ENCODE results near the gene CCM2.
"Not testable (repeated sequence)": the region's sequence is repeated elsewhere in the genome, so short reads cannot be mapped to it uniquely, and the experiment has no call there.

Gene CCM2

DNA sequence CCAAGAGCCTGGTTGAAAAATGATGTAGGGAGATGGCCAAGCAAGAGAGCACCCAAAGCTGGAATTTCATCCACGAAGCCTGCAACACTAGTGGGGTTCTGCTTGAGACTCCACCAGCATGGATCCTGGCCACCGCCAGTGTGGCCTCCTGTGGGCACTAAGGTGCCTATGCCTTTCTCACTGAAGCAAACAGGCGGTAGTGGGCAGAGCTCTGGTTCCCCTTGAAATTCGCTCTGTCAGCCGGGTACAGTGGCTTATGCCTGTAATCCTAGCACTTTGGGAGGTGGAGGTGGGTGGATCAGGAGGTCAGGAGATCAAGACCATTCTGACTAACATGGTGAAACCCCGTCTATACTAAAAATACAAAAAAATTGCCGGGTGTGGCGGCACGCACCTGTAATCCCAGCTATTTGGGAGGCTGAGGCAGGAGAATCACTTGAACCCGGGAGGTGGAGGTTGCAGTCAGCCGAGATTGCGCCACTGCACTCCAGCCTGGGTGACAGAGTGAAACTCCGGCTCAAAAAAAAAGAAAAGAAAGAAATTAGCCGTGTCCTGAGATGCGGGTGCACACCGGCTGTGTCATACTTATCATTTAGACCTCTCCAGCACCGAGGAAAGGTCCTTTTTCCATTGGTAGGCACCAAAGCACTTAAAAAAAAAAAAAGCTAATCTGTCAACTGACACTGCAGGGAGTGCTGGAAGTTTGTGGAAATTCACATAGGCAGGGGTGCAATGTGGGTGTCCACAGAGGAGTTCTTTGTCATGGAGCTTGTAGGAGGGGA lies 28.3 kb downstream of the CCM2 start:
- no peak for FAIRE-seq
- DNase-seq (ENCODE audit: insufficient read length, low spot score) = no peak

DNA sequence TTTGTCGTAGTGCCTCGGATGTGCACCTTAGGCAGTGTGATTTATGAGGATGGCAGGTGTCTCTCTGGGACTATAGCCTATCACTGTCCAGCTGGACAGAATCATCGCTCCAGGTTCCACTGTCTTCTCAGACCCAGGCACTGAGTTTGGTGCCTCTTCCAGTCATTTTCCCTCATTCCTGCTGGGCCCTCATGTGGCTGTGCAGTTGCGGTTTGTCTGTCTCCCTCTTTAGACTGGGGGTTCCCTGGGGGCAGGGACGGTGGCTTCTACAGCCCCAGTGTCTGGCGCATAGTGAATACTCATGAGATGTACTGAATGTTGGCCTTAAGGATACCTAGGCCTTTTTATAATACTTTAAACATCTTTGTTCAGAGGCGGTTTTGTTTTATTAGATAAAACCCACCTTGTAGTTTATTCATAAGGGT lies 28.9 kb downstream of the CCM2 start:
- FAIRE-seq (no peak), DNase-seq (ENCODE audit: insufficient read length, low spot score) (no peak)

DNA sequence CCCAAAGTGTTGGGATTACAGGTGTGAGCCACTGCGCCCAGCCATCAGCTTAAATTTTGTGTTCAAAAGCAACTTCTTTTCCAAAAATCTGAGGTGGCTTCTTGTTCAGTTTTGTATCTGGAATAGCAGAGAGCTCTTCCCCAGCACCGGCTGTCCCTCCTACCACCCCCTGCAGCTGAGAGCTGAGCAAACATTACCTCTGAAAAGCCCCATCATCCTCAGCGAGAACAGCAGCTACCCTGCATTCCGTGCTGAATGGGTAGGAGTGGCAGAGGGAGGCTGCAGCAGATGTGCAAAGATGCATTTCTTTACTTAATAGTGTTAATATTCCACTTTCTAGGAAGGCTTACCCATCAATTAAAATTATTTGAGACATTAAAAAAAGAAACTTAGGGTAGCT lies 31.8 kb downstream of the CCM2 start:
- FAIRE-seq (no peak), DNase-seq (ENCODE audit: insufficient read length, low spot score) (no peak)

DNA sequence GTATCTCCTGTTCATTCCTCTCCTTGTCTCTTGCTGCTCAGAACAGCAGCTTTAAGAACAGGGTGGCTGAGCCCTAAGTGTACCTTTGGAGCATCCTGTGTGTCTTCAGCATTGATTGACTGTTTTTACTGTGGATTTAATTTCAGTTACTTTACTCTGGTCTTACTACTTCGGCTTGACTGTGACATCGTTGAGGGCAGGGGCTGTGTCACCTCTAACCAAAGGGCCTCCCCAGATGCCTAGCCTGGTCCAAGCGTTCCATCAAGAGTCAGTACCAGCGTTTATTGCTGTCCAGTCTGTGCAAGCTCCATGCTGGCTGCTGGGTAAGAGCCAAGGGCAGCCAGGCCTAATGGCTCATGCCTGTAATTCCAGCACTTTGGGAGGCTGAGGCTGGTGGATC lies 32.4 kb downstream of the CCM2 start:
- no peak for DNase-seq (ENCODE audit: insufficient read length, low spot score)
- FAIRE-seq = no peak

DNA sequence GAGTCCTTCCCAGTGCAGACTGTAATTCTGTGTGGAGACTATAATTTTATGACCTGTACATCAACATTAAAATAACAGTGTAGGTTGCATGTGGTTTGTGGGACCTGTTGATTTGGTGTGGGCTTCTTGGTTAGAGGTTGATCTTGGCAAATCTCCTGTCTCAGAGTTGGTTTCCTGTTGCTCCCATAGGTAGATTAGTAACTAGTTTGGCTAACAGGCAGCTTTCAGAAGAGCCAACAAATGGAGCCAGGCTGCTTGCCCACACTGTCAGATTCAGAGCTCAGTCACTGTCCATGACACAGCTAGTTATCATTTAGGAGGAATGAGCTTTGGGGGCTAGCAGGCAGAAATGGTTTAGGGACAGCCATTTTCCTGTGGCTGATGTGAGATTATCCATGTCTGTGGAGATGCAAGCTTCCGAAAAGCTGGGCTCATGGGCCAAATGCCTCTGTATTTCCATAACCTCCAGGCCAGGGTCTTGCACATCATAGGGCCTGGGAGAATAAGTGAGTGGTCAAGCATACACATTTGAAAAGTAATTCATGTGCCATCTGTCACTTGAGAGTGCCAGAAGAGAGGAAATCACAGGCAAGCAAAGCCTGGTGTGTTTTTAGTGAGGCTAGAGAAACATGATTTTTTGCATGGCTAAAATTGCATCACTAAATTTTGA lies 33.4 kb downstream of the CCM2 start:
- no peak for DNase-seq (ENCODE audit: insufficient read length, low spot score)
- no peak for FAIRE-seq

DNA sequence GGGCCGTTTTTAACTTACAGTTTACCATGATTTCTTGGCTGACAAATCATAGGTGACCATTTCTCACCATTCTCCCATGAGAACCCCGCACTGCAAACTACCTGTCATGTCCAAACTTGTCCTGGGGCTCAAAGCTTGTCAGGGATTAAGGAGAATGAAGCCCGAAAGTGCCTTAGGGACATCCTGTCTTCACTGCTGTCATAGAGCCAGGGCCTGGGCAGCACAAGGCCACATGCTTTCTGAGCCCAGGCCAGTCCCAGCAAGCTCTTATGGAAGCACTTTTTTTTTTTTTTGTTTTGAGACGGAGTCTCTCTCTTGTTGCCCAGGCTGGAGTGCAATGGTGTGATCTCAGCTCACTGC lies 33.9 kb downstream of the CCM2 start:
- FAIRE-seq (no peak), DNase-seq (ENCODE audit: insufficient read length, low spot score) (peak; percentile 42)

DNA sequence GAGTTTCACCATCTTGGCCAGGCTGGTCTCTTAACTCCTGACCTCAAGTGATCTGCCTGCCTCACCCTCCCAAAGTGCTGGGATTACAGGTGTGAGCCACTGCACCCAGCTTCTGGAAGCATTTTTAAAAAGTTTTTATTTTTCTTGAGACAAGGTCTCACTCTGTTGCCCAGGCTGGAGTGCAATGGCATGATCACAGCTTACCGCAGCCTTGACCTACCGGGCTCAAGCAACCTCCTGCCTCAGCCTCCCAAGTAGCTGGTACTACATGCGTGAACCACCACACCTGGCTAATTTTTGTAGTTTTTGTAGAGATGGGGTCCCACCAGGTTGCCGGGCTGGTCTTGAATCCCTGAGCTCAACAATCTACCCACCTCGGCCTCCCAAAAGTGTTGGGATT lies 34.7 kb downstream of the CCM2 start:
- not testable (repeated sequence) for DNase-seq (ENCODE audit: insufficient read length, low spot score); FAIRE-seq

DNA sequence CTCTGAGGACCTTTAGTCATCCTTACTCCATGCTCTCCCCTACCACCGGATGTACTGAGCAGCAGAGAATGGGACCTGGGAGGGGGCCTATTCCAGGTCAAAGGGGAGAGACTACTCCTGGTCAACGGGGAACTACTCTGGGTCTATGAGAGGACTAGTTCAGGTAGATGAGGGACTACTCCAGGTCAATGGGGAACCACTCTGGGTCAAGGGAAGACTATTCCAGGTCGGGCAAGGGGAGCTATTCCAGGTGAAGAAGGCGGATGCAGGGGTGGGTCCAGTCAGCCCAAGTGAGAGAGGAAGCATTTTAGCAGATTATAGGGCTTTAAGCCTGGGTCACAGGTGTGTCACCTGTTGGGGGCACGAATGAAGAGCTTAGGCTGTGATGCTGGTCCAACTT lies 35.4 kb downstream of the CCM2 start:
- DNase-seq (ENCODE audit: insufficient read length, low spot score) (no peak), FAIRE-seq (no peak)

DNA sequence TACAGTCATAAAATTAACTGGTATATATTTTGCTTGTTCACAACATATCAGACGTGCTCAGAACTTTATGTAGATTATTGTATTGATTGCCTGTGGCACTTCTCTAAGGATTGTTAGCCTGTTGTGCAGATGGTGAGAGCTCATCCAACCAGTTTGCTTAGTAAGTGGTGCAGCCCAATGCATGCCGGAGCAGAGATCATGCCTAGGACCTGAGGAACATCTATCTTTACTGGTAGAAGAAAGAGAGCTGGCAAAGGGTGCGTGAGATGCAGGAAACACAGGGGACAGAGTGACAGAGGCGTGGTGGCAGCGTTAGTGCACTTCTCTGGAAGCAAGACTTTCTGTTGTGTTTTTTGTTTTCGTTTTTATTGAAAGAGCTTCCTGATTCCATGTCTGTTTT lies 35.9 kb downstream of the CCM2 start:
- no peak for FAIRE-seq
- DNase-seq (ENCODE audit: insufficient read length, low spot score) = no peak

DNA sequence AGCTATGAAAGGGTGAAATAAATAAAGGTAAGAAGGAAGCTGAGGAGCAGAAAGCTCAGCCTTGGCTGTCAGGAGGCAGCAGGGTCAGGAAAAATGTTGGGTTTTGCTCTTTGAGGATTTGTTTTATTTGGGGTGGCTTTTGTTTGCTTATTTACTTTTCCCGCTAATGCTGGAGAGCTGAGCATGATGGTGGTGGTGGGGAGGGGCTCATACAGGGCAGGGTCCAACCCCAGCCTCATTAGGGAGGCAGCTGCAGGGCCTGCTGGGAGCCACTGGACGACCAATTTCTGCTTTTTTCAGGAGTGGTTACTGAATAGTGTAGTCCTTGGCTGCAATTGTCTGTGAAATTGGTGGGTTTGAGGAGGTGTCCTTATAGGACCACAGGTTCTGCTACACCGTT lies 36.3 kb downstream of the CCM2 start:
- DNase-seq (ENCODE audit: insufficient read length, low spot score) (no peak), FAIRE-seq (no peak)

DNA sequence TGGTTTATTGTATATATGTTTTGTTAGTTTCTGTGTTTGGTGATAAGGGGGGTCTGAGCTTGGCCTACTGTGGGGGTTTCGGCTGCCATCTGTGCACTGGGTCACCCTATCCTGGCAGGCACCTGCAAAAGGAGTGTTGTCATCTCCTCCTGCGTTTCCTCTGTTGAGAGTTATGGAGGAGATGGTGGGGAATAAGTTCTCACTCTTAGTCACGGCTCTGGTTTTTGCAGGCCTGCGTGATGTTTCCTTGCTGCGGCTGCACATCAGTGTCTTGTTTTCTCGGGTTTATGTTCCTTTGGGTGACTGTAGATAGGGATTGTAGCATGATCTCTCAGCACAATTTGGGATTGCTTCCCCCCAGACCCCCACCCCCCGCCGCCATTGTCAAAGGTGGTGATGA lies 36.8 kb downstream of the CCM2 start:
- DNase-seq (ENCODE audit: insufficient read length, low spot score) (no peak), FAIRE-seq (no peak)

DNA sequence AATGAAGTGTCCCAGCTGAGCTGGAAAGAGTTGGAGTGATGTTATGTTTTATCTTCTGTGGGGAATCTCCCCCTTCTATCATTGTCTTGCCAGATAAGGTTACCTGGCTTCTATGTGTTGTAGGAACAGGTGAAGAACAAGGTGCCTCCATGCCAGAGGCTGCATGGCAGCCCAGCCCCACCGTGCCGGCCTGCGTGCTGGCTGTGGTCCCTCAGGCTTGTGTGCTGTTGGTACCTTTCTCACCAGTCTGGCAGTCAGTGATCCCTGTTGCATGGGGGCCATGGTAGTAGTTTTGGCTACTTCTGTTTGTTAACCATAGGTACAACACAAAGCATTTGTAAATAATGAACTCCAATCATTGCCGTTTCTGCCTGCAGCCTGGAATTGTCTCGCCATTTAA lies 37.9 kb downstream of the CCM2 start:
- no peak for FAIRE-seq
- no peak for DNase-seq (ENCODE audit: insufficient read length, low spot score)

DNA sequence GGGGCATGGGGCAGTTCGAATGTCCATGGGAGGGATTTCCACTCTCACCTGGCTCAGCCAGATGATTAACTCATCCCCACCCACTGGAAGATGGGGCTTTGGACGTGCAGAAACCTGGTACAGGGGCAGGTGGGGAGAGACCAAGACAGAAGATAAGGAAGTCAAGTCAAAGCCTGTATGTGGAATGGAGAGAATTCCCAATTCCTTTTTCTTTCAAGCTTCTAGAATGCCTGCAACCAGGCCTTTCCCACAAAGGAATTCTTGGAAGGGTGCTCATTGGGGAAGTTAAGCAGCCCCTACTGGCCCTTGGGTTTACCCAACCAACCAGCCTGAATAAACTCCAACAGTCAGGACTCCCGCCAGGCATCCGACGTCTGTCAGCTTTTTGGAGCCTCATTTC lies 39.1 kb downstream of the CCM2 start:
- DNase-seq (ENCODE audit: insufficient read length, low spot score) (no peak), FAIRE-seq (no peak)

DNA sequence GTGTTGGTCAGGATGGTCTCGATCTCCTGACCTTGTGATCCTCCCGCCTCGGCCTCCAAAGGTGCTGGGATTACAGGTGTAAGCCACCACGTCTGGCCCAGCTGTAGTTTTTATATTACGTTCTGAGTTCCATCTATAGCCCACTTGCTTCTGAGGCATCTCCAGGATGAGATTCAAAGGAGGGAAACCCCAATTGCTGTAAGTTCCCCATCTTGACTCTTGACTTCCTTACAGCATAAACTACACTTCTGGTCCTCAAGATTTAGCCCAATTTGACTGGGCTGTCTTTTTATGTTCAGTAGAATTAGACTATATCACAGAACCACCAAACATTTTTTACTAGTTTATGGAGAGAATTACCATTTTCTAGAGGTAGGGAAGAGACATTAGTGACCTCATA lies 44.3 kb downstream of the CCM2 start:
- no peak for DNase-seq (ENCODE audit: insufficient read length, low spot score)
- no peak for FAIRE-seq

DNA sequence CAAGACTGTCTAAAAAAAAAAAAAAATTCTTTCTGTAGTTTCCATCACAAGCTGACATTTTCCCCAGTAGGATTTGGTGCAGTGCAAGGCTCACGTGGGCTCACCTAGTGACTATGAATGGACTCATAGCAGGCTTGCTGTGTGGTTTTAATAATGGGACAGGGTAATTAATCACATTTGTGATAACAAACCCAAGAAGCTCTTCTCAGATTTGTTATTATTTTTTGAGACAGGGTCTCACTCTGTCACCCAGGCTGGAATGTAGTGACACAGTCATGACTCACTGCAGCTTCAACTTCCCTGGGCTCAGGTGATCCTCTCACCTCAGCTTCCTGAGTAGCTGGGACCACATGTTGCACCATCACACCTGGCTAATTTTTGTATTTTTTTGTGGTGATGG lies 48.7 kb downstream of the CCM2 start:
- DNase-seq (ENCODE audit: insufficient read length, low spot score) (no peak), FAIRE-seq (no peak)

DNA sequence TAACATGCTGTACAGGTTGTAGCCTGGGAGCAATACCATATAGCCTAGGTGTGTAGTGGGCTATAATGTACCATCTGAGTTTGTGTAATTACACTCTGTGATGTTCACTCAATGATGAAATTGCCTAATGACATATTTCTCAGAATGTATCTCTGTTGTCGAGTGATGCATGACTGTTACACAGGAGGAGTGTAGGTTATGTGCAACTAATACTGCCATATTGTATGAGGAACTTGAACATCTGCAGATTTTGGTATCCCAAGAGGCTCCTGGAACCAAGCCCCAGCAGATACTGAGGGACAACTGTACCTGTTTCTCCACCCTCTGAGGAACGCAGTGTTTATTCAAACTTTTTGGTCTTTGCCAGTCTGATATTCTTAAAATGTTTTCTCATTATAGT lies 50.2 kb downstream of the CCM2 start:
- DNase-seq (ENCODE audit: insufficient read length, low spot score) (no peak), FAIRE-seq (no peak)

DNA sequence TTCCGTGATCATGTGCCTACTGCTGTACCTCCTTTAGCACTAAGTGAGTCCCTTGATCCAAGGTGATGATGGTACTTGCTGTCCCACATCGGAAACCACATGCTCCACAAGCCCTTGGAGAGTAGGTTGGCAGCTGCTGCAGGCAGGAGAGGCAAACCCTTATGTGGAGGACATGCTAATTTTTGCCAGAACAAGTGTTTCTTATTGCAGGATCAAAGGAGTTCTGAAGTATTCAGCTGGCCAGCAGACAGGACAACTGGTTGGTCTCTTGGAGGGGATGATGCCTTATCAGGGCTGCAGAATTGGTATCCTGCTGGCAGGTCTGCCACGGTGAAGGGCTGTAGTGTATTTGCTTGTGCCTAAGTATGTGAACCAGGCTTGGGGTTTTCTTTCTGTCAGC lies 52.0 kb downstream of the CCM2 start:
- no peak for DNase-seq (ENCODE audit: insufficient read length, low spot score)

DNA sequence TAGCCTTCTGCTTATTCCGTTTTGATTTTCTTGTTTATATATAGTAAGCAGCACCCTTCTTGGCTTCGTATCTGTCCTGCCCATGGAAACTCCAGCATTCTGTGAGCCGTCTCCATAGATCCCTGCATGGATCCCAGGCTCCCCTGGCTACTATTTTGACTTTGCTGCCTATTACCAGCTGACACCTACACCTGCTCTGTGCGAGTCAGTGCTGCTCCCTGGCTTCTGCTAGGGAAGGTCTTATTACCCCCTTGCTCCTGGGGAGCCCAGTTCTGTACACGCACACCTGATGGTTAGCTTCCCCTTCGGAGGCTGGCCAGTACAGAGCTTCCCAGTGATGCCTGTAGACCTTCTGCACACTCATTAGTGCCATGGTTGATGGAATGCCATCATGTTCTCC lies 53.4 kb downstream of the CCM2 start:
- FAIRE-seq (no peak), DNase-seq (ENCODE audit: insufficient read length, low spot score) (no peak)

More for the DNA sequence above, 52.0 kb downstream of the CCM2 start:
- no peak for FAIRE-seq

DNA sequence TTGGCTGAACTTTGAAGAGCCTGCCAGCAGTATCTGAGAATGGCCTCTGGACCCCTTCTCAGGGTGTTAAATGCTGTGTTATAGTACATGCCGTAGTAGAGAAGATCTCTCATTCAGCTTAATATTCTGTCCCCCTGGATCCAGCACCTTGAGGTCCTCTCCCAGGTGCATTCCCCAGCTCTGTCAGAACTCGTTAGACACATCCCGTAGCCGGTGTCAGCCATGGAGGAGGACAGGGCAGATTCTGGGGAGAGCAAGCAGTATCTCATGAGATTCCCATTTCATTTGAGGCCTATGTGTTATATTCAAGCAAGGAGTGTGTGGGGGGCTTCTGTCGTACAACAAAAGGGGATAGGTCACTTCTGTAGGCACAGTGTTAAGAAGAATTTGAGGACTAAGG lies 53.9 kb downstream of the CCM2 start:
- no peak for DNase-seq (ENCODE audit: insufficient read length, low spot score)
- FAIRE-seq = no peak

DNA sequence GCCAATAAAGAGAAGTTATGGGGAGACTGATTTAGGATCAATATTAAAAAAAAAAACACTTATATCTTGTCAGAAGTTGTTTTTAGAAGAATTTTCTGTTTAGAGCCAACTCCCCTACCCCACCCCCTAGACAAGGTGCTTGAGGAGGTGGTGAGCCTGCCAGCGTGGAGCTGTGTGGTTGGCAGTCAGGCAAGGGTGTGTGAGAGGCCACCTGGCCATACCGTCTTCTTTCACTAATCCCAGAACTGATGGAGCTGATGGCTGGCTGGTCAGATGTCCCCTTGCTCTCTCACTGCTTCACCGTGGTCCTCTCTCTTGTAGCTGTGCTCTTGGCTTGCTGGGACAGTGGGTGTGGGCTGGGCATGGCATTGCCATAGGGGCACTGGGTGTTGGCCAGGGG lies 54.4 kb downstream of the CCM2 start:
- no peak for DNase-seq (ENCODE audit: insufficient read length, low spot score)
- no peak for FAIRE-seq

DNA sequence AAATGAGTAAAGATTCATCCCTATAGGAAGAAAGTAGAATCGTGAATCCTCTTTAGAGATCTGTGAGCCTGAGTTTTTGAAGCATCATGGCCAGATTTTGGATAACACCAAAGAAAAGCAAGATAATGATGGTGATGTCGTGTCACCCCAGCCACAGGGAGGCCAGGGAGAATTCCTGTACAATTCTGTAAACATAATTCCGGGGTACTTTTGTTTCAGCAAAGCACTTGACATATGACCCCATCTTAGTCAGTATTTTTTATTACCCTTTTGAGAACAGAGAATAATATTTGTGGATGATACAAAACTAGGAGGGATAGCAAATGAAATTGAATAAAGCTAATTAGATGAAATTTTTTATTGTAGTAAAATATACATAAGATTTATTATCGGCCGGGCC lies 55.0 kb downstream of the CCM2 start:
- FAIRE-seq (no peak), DNase-seq (ENCODE audit: insufficient read length, low spot score) (peak; percentile 37)

DNA sequence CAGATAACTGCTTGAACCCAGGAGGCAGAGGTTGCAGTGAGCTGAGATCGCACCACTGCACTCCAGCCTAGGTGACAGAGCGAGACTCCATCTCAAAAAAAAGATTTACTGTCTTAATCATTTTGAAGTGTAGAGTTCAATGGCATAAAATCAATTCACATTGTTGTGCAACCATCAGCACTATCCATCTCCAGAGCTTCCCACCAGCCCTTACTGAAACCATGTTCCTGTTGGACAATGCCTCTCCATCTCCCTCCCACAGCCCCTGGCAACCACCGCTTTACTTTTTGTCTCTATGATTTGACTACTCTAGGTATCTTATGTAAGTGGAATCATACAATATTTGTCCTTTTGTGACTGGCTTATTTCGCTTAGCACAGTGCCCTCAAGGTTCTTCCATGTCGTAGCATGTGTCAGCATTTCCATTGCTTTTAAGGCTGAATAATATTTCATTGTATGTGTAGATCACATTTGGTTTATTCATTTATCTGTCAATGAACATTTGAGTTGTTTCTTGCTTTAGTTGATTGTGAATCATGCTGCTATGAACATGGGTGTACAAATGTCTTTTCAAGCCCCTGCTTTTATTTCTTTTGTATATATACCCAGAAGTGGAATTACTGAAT lies 55.7 kb downstream of the CCM2 start:
- FAIRE-seq = no peak
- DNase-seq (ENCODE audit: insufficient read length, low spot score) = no peak

Data from HTR-8/SVneo (cell line).